ENCODE measurements around the gene OR51B6. TPM values are rescaled to one million over a fixed set of nuclear protein-coding genes. Genes with fewer than 3 reads are reported as not detected.
"Not testable (repeated sequence)": the region's sequence is repeated elsewhere in the genome, so short reads cannot be mapped to it uniquely, and the experiment has no call there.

Gene OR51B6
- not detected for total RNA-seq

- DNase-seq (ENCODE audit: low read depth in 2 of 3, low spot score in 2 of 3) = no peak
Measured at GRCh38 chr11:5351208-5351607, at the start of gene OR51B6. Gene OR51B6 (plus strand): TSS chr11:5351508. CDS start chr11:5351508, 0 bp downstream.

- DNase-seq (ENCODE audit: low read depth in 2 of 3, low spot score in 2 of 3) = no peak
Measured at GRCh38 chr11:5301846-5302245, 49.5 kb upstream of the OR51B6 start, which contains the start of gene OR51B4. Gene OR51B4 (minus strand): TSS chr11:5301946. CDS start chr11:5301946, 0 bp downstream.

- peak in 1 of 3 donors; percentile 4 for DNase-seq (ENCODE audit: low read depth in 2 of 3, low spot score in 2 of 3)
Measured at GRCh38 chr11:5303626-5304025, 47.7 kb upstream of the OR51B6 start.

GRCh38 chr11:5304046-5304445 lies 47.3 kb upstream of the OR51B6 start:
- DNase-seq (ENCODE audit: low read depth in 2 of 3, low spot score in 2 of 3) = no peak

- no peak for DNase-seq (ENCODE audit: low read depth in 2 of 3, low spot score in 2 of 3)
Measured at GRCh38 chr11:5307256-5308019, 43.9 kb upstream of the OR51B6 start.

- DNase-seq (ENCODE audit: low read depth in 2 of 3, low spot score in 2 of 3) = no peak
Measured at GRCh38 chr11:5310423-5310822, 40.9 kb upstream of the OR51B6 start.

GRCh38 chr11:5313326-5314023 lies 37.8 kb upstream of the OR51B6 start:
- DNase-seq (ENCODE audit: low read depth in 2 of 3, low spot score in 2 of 3) = not testable (repeated sequence)

GRCh38 chr11:5317292-5317691 lies 34.0 kb upstream of the OR51B6 start:
- no peak for DNase-seq (ENCODE audit: low read depth in 2 of 3, low spot score in 2 of 3)

GRCh38 chr11:5324197-5324596 lies 27.1 kb upstream of the OR51B6 start, which contains the start of gene OR51B2:
Gene OR51B2 (minus strand): TSS chr11:5324297. CDS start chr11:5324297, 0 bp downstream.
- no peak for DNase-seq (ENCODE audit: low read depth in 2 of 3, low spot score in 2 of 3)

GRCh38 chr11:5335170-5335569 lies 16.1 kb upstream of the OR51B6 start:
- no peak for DNase-seq (ENCODE audit: low read depth in 2 of 3, low spot score in 2 of 3)

- no peak for DNase-seq (ENCODE audit: low read depth in 2 of 3, low spot score in 2 of 3)
Measured at GRCh38 chr11:5336331-5336730, 15.0 kb upstream of the OR51B6 start.

GRCh38 chr11:5337253-5337652 lies 14.1 kb upstream of the OR51B6 start:
- not testable (repeated sequence) for DNase-seq (ENCODE audit: low read depth in 2 of 3, low spot score in 2 of 3)

- no peak for DNase-seq (ENCODE audit: low read depth in 2 of 3, low spot score in 2 of 3)
Measured at GRCh38 chr11:5339771-5340322, 11.5 kb upstream of the OR51B6 start.

GRCh38 chr11:5343474-5344335 lies 7.6 kb upstream of the OR51B6 start, which contains the start of gene OR51B5:
Gene OR51B5 (minus strand): TSS chr11:5343524. CDS start chr11:5343524, 0 bp downstream.
- no peak for DNase-seq (ENCODE audit: low read depth in 2 of 3, low spot score in 2 of 3)

- no peak for DNase-seq (ENCODE audit: low read depth in 2 of 3, low spot score in 2 of 3)
Measured at GRCh38 chr11:5345831-5346230, 5.5 kb upstream of the OR51B6 start.

- no peak for DNase-seq (ENCODE audit: low read depth in 2 of 3, low spot score in 2 of 3)
Measured at GRCh38 chr11:5348551-5349194, 2.6 kb upstream of the OR51B6 start.

- DNase-seq (ENCODE audit: low read depth in 2 of 3, low spot score in 2 of 3) = no peak
Measured at GRCh38 chr11:5349550-5349949, 1.8 kb upstream of the OR51B6 start.

GRCh38 chr11:5356031-5356430 lies 4.7 kb downstream of the OR51B6 start:
- not testable (repeated sequence) for DNase-seq (ENCODE audit: low read depth in 2 of 3, low spot score in 2 of 3)

GRCh38 chr11:5362017-5362625 lies 10.8 kb downstream of the OR51B6 start:
- DNase-seq (ENCODE audit: low read depth in 2 of 3, low spot score in 2 of 3) = no peak

GRCh38 chr11:5363679-5364078 lies 12.4 kb downstream of the OR51B6 start:
- no peak for DNase-seq (ENCODE audit: low read depth in 2 of 3, low spot score in 2 of 3)

Measured in hematopoietic multipotent progenitor cell (in vitro differentiated cells).